HG03045 (cell line): ENCODE data around the gene MOXD1.

Experiments used
- ATAC-seq: cut with Tn5 transposase; IDR thresholded peaks from one replicate; pipeline ENCODE4 v1.9.1; 2021; ENCODE audit warnings: mild to moderate bottlenecking, moderate library complexity; ENCODE audit not compliant: unreplicated experiment

The MOXD1 gene

GRCh38 chr6:132400555-132400882, 756 bp downstream of the MOXD1 start:
- peak; percentile 5 for ATAC-seq

- ATAC-seq, result no peak
These were observed 1.8 kb downstream of the MOXD1 start for GRCh38 chr6:132399376-132400074.

- no peak for ATAC-seq
These were observed 6.2 kb downstream of the MOXD1 start for GRCh38 chr6:132395015-132395597.

GRCh38 chr6:132392792-132393191, 8.5 kb downstream of the MOXD1 start:
- no peak for ATAC-seq

GRCh38 chr6:132392270-132392646, 9.0 kb downstream of the MOXD1 start:
- no peak for ATAC-seq

- no peak for ATAC-seq
These were observed 9.6 kb downstream of the MOXD1 start for GRCh38 chr6:132391391-132392269.

- no peak for ATAC-seq
These were observed 10.8 kb downstream of the MOXD1 start for GRCh38 chr6:132390451-132390850.

- no peak for ATAC-seq
These were observed 11.3 kb downstream of the MOXD1 start for GRCh38 chr6:132390017-132390416.

GRCh38 chr6:132388291-132388690, 13.0 kb downstream of the MOXD1 start:
- no peak for ATAC-seq

- ATAC-seq, result no peak
These were observed 18.6 kb downstream of the MOXD1 start for GRCh38 chr6:132382630-132383175.

- ATAC-seq, result no peak
These were observed 19.9 kb downstream of the MOXD1 start for GRCh38 chr6:132381381-132381780.

GRCh38 chr6:132380358-132381029, 20.8 kb downstream of the MOXD1 start:
- no peak for ATAC-seq

GRCh38 chr6:132369526-132369925, 31.7 kb downstream of the MOXD1 start:
- ATAC-seq, result no peak

GRCh38 chr6:132368916-132369481, 32.3 kb downstream of the MOXD1 start:
- ATAC-seq, result no peak

GRCh38 chr6:132365281-132365907, 35.9 kb downstream of the MOXD1 start:
- peak; percentile 96 for ATAC-seq

GRCh38 chr6:132364306-132365074, 36.8 kb downstream of the MOXD1 start:
- no peak for ATAC-seq

- ATAC-seq, result no peak
These were observed 38.7 kb downstream of the MOXD1 start for GRCh38 chr6:132362442-132363185.

- no peak for ATAC-seq
These were observed 40.2 kb downstream of the MOXD1 start for GRCh38 chr6:132361101-132361500.

GRCh38 chr6:132359886-132360285, 41.4 kb downstream of the MOXD1 start:
- ATAC-seq, result no peak
